ENCODE results near the gene CFAP299.

CFAP299 gene

DNA sequence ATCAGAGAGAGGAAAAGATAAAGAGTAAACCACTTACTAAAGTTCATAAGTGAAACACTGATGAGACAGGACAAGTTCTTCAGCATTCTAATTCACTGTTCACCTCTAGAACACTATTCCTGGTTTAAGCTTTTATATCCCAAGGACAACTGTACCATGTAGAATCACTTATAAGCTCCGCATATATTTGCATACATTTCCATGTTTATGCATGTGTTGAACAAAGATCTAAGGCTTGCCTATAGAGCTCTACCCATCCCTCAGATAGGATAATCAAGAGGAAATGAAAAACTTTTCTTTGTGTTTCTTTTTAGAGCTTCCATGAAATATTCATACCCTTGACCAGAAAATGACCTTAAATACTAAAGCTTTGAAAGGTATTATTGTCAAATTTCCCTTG, 538.0 kb downstream of the CFAP299 start:
- DNase-seq: no peak

- DNase-seq: no peak
Measured at GRCh38 chr4:80874979-80875378, 539.4 kb downstream of the CFAP299 start.

- no peak for DNase-seq
Measured at GRCh38 chr4:80875642-80876041, 540.1 kb downstream of the CFAP299 start.

- no peak for DNase-seq
Measured at GRCh38 chr4:80876810-80877209, 541.3 kb downstream of the CFAP299 start.

GRCh38 chr4:80878218-80878617, 542.7 kb downstream of the CFAP299 start:
- DNase-seq: no peak

- DNase-seq: no peak
Measured at GRCh38 chr4:80897537-80898303, 562.2 kb downstream of the CFAP299 start.

DNA sequence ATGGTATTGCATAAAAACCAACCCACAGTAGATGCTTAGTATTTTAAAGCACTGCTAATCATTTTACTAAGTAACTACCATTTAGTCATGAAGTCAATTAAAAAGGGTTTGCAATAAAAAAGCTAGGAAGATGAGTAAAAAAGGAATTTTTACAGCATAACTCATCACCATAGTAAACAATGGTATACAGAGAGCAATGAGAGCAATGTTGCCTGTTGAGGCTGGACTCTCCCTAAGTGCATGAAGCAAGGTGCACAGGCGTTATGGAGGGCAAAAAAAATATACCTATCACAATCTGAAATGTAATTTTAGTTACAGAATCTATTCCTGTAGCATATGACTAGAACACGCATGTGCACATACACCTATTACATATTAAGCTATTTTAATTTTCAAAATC, 565.4 kb downstream of the CFAP299 start:
- no peak for DNase-seq

GRCh38 chr4:80903020-80903419, 567.5 kb downstream of the CFAP299 start:
- no peak for DNase-seq

- no peak for DNase-seq
Measured at GRCh38 chr4:80909938-80910337, 574.4 kb downstream of the CFAP299 start.

DNA sequence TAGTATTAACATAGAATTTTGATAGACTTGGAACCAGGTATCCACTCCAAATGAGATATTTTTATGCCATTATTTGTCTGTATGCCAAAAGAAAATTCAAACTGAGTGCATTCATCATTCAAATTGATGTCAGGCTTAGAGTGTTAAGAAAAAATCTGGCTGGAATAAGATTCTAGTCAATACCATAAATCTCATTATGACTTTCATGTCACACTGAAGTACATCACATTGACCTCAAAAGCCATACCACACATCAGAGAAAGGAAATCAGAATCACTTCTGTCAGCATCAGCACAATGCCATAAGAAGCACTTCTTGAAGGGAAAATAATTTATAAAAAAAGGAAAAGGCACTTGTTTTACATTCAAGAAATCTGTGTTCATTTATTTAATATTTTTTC, 575.9 kb downstream of the CFAP299 start:
- no peak for DNase-seq

DNA sequence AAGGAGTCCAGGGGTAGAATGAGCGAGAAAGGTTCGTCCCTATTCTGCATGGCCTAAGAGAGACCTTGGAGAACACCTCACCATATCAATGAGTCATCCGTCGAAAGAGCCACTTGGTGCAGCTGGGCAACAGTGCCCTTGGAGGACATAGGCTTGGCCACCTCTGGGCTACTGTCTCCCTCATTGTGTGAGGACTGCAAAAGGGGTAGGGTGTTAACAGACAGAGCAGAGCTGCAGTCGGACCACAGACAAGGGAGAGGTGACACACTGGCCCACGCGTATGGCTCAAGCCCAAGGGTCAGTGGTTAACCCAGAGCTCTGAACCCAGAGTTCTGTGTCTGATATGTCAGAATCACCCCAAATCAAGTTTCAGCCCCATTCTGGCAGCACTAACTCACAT, 576.8 kb downstream of the CFAP299 start:
- no peak for DNase-seq

- DNase-seq: no peak
Measured at GRCh38 chr4:80913381-80913780, 577.9 kb downstream of the CFAP299 start.

GRCh38 chr4:80916770-80917169, 581.2 kb downstream of the CFAP299 start:
- no peak for DNase-seq

DNA sequence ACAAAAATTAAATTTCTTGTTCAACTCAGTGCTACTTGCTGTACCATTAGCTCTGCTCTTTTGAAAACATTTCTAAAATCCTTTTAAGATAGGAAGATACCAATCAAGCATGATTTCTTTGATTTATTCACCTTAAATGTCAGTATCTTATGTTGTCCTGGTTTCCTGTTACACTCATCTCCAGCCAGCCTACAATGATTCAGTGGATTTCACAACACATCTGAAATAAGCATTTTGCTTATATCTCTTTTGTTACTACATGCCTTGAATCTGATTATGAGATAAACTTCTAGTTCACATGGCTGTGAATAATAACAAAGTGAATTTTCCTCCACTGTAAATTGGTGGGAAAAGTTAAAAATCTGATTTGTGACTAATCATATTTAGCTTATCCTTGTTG, 582.5 kb downstream of the CFAP299 start:
- DNase-seq: no peak

DNA sequence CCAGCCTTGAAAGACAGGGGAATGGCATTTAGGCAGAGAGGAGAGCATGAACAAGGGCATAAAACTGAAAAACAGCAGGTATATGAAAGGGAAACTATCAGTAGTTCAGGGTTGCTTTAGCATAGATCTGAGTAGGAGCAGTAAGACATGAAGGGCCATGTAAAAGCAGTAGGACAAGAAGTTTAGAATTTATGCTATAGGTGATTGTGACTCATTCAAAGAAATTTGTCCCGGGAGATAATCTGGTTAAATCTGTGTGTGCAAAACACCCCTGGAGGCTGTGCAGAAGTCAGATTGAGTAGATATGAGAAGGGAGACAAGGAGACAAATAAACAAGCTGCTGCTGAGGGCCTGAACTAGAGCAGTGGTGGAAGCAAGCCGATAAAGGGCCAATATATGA, 585.9 kb downstream of the CFAP299 start:
- DNase-seq: no peak

DNA sequence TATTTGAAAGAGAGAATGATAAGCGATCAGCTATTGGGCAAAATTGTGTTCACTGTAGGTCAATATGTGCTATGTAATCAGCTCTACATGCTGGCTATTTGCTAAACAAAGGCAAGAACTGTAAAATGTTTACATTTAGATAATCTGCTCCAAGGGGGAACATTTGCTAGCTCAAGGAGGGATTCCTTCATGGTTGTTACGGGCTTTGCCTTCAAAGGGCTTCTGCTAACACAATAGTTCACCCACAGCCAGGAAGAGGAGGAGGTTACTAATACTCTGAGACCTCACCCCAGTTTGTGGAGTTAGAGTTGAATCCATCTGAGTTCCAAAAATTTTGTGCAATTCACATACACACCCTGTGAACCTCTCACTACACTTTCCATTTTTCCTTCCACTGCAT, 587.4 kb downstream of the CFAP299 start:
- DNase-seq: no peak

DNA sequence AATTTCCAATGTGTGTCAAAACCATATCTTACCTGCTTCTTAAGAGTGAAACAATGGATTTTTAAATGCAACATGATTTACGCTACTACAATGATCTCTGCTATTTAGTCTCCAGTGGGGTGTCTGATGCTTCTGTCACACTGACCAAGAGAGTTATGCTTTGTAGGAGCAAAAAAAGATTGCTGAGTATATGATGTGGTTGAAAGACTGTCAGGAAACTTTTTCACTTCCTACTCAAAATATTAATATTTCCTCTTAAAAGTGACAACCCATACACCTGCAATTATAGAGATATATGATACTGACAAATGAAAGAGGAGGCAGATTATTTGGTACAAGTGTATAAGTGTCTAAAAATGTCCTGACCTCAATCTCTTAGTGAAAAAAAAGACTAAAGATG, 589.8 kb downstream of the CFAP299 start:
- no peak for DNase-seq

GRCh38 chr4:80926446-80926845, 590.9 kb downstream of the CFAP299 start:
- no peak for DNase-seq

DNA sequence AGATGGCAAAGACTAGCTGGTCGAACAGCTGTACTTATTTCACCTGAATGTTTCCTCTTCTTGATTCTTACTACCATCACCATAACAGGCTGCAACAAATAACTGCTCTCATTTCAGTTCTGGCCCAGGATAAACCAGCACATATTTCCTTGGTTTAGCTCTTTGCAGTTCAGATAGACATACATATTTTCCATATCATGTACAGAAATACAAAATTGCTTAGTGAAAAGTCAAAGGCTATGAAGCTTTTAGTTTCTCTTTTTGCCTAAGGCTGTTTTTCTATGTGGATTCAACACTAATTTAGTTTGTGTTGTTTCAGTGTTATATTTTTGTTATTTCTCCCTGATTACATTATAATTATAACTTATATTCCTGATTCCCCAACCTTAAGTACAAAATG, 591.4 kb downstream of the CFAP299 start:
- no peak for DNase-seq

GRCh38 chr4:80927420-80927819, 591.9 kb downstream of the CFAP299 start:
- no peak for DNase-seq

GRCh38 chr4:80931631-80932081, 596.1 kb downstream of the CFAP299 start:
- no peak for DNase-seq

- DNase-seq: no peak
Measured at GRCh38 chr4:80948141-80948540, 612.6 kb downstream of the CFAP299 start.

- no peak for DNase-seq
Measured at GRCh38 chr4:80948995-80949394, 613.5 kb downstream of the CFAP299 start.

GRCh38 chr4:80956421-80956820, 620.9 kb downstream of the CFAP299 start:
- no peak for DNase-seq

GRCh38 chr4:80963051-80963450, 627.5 kb downstream of the CFAP299 start:
- no peak for DNase-seq
